Measurements from ENCODE around the gene GASK1A.

DNA sequence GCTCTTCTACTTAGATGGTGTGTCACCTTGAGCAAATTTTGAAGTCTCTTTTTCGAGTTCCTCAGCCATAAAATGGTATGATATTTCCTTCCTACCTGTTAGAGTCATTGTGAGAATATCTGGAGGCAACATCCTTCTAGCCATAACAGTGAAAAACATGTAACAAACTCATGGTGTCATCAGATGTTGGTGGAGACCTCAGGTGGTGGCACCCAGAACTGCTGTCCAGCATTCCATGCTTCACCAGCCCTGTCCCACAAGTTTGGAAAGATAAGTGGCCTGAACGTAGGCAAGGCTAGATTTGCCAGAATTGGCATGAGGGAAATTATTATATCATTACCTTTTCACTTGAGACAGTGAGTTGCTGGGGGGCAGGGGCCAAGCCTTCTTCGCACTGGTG lies 30.4 kb downstream of the GASK1A start:
- TF ChIP-seq EZH2 (IDR thresholded peaks at IDR 0.05; ENCODE audit: low read length, unreplicated experiment) (no peak), EZH2phosphoT487 (IDR thresholded peaks at IDR 0.05; ENCODE audit: borderline replicate concordance, low read length) (no peak)
- TF ChIP-seq, protein P1, sequence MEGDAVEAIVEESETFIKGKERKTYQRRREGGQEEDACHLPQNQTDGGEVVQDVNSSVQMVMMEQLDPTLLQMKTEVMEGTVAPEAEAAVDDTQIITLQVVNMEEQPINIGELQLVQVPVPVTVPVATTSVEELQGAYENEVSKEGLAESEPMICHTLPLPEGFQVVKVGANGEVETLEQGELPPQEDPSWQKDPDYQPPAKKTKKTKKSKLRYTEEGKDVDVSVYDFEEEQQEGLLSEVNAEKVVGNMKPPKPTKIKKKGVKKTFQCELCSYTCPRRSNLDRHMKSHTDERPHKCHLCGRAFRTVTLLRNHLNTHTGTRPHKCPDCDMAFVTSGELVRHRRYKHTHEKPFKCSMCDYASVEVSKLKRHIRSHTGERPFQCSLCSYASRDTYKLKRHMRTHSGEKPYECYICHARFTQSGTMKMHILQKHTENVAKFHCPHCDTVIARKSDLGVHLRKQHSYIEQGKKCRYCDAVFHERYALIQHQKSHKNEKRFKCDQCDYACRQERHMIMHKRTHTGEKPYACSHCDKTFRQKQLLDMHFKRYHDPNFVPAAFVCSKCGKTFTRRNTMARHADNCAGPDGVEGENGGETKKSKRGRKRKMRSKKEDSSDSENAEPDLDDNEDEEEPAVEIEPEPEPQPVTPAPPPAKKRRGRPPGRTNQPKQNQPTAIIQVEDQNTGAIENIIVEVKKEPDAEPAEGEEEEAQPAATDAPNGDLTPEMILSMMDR (conservative IDR thresholded peaks at IDR 0.05; ENCODE audit: low read depth, low read length), result 0 out of 2 replicates have a peak, but pooled peaks have one; percentile 13
